ENCODE results near the gene ORAI1.
"Not testable (repeated sequence)": the region's sequence is repeated elsewhere in the genome, so short reads cannot be mapped to it uniquely, and the experiment has no call there.

Gene ORAI1

DNA sequence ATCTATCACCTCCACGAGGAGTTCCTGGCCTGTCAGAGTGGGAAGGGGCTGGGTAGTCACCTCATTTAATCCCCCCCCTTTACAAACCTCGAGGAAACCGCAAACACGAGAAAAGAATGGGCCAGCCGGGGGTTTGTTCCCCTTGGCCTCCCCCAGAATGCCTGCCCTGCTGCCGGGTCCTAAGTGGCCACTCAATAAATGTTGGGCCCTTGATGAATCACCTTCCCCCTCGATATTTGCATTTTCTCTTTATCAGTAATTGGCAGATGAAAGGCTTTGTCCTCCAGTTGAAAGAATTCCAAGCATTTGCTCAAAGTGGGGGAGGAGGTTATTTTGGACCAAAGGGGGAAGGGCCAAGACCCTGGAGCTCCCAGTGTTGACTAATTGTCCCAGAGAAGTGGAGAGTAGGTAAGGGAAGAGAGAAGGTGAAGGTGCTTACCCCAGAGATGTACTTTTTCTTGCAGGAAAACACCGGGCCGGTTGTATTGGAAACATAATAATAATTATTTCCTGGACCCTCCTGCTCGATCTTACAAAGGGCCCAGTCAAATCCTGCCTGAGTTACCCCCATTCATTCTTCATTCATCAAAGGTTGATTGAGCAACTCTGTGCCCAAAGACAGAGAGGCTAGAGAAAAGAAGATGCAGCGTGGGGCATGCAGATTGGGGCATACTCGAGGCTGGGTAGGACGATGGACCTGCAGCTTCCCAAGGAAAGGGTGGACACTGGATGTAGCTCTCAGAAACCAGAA, 43.6 kb upstream of the ORAI1 start:
- DNase-seq (ENCODE audit: insufficient read length), result no peak
- no peak for FAIRE-seq
- TF ChIP-seq POLR2AphosphoS5 (IDR thresholded peaks at IDR 0.05; ENCODE audit: low read depth, low read length) (no peak), TAF1 (IDR thresholded peaks at IDR 0.05; ENCODE audit: borderline replicate concordance, low read depth, low read length) (no peak), POLR2A (IDR thresholded peaks at IDR 0.05; ENCODE audit: low read depth, low read length) (no peak)

DNA sequence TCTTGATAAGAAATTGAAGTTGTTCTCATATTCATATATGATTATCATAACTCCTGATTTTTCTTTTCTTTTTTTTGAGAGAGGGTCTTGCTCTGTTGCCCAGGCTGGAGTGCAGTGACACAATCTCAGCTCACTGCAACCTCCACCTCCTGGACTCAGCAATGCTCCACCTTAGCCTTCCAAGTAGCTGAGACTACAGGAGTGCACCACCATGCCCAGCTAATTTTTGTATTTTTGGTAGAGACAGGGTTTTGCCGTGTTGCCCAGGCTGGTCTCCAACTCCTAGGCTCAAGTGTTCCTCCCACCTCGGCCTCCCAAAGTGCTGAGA, 43.0 kb upstream of the ORAI1 start:
- FAIRE-seq; DNase-seq (ENCODE audit: insufficient read length): not testable (repeated sequence)

DNA sequence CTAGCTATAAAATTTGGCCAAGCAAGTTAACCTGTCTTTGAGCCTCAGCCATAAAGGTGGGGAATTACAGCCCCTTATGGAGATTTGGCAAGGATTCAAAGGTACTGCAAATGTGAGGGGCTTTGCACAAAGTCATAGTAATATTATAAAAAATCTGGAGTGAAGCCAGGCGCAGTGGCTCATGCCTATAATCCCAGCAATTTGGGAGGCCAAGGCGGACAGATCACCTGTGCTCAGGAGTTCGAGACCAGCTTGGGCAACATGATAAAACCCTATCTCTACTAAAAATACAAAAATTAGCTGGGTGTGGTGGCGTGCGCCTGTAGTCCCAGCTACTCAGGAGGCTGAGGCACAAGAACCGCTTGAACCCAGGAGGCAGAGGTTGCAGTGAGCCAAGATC, 41.4 kb upstream of the ORAI1 start:
- FAIRE-seq; DNase-seq (ENCODE audit: insufficient read length): not testable (repeated sequence)

DNA sequence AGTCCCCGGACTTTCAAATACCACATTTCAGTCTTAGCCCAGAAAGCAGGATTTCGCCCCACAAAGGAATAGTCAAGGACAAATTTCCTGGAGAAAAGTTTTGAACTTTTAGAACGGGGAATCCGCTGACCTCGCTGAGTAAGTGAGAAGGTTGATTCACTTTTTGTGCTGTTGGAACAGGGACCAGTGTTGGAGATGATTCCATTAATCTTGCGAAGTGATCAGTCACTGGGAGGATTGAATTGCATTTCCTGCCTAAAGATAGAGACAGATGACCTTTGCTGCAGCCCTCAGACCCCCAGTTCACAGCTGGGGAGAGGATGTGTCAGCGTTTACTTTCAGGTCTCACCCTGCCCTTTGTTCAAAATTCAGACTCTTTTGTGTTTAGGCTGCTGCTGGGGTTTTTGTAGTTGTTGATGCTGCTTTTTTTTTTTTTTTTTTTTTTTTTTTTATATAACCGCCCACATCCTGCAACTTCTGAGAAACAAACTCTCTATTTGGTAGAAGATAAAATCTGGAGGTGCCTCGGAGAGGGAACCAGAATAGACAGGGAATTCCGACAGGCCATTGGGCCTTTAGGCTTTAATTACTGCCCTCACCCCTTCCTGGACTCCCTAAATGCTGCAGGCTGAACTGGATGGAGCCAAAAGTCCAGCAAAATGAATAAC, 35.7 kb upstream of the ORAI1 start:
- peak; percentile 58 for DNase-seq (ENCODE audit: insufficient read length)
- FAIRE-seq, result peak; percentile 69
- TF ChIP-seq POLR2A (IDR thresholded peaks at IDR 0.05; ENCODE audit: low read depth, low read length) (peak; percentile 56; the same call in 1 of the 2 replicates), POLR2AphosphoS5 (IDR thresholded peaks at IDR 0.05; ENCODE audit: low read depth, low read length) (peak; percentile 70), TAF1 (IDR thresholded peaks at IDR 0.05; ENCODE audit: borderline replicate concordance, low read depth, low read length) (no peak)

DNA sequence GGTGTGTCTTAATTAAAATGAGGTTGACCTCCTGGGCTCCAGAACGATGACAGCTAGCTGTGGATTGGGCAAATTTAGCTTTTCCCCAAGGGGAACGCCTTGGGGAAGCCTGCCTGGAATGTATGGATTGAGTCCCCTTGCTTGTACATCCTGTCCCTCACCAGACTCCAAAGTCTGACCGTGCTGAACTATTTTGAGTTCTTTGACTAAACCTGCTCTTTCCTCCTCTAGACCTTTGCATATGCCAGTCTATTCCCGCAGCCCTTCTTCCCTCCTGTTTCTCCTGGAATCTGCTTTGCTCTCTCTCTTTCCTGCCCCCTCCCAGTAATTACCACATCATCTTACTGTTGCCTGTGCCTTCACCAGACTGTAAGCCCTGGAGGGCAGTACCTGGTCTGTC, 34.0 kb upstream of the ORAI1 start:
- TF ChIP-seq POLR2A (IDR thresholded peaks at IDR 0.05; ENCODE audit: low read depth, low read length) (no peak), TAF1 (IDR thresholded peaks at IDR 0.05; ENCODE audit: borderline replicate concordance, low read depth, low read length) (no peak), POLR2AphosphoS5 (IDR thresholded peaks at IDR 0.05; ENCODE audit: low read depth, low read length) (no peak)
- FAIRE-seq (no peak), DNase-seq (ENCODE audit: insufficient read length) (no peak)

DNA sequence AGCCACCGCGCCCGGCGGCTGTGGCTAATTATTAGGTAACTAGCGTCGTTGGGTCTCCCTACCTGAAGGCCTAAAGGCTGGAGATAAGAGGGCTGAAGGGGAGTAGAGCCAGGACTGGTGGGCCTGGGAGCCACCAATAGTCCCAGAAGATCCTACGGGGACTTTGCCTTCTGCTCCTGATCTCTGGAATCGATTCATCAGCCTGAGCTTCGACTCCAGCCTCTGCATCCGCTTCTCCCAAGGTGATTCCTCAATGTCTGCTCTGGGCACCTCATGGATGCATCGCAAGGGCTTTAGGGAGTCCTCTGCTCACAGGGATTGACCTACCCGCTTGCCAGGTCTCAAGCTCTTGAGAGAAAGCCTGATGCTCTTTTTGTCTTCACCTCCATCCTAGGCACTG, 30.8 kb upstream of the ORAI1 start:
- TF ChIP-seq POLR2A (IDR thresholded peaks at IDR 0.05; ENCODE audit: low read depth, low read length) (no peak), POLR2AphosphoS5 (IDR thresholded peaks at IDR 0.05; ENCODE audit: low read depth, low read length) (no peak), TAF1 (IDR thresholded peaks at IDR 0.05; ENCODE audit: borderline replicate concordance, low read depth, low read length) (no peak)
- FAIRE-seq, result no peak
- no peak for DNase-seq (ENCODE audit: insufficient read length)

DNA sequence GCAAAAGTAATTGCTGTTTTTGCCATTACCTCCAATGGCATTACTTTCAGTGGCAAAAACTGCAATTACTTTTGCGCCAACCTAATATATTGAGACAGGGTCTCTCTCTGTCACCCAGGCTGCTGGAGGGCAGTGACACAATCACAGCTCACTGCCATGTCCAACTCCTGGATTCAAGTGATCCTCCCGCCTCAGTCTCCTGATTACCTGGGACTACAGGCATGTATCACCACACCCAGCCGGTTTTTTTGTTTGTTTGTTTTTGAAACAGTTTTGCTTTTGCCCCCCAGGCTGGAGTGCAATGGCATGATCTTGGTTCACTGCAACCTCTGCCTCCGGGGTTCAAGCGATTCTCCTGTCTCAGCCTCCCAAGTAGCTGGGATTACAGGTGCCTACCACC, 29.8 kb upstream of the ORAI1 start:
- TF ChIP-seq TAF1 (IDR thresholded peaks at IDR 0.05; ENCODE audit: borderline replicate concordance, low read depth, low read length) (no peak), POLR2AphosphoS5 (IDR thresholded peaks at IDR 0.05; ENCODE audit: low read depth, low read length) (no peak), POLR2A (IDR thresholded peaks at IDR 0.05; ENCODE audit: low read depth, low read length) (no peak)
- DNase-seq (ENCODE audit: insufficient read length) (no peak), FAIRE-seq (no peak)

DNA sequence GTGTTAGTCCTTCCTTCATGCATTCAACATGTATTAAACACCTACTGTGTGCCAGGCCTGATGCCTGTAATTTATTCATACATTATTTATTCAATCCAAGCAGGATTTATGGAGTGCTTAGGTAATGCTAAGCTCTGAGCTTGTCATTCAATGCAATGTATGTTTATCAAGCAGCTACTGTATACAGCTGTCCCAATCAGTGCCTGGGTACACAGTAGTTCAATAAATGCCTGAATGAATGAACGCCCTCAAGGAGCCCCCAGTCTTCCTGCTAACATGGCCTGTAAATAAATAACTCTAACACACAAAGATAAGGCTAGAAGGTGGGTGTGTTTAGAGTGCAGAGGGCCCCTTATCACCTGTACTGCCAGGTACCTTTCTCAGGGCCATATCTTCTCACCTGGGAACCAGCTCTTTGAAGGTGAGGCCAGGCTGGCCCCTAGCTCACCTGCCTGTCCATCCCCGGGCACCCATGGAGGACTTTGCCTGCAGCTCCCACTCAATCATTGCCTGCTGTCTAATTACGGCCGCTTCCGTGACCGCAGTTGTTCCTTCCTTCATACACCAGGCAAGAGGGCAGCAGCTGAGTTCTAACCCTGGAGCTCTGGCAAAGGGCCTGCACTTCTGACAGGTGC, 25.5 kb upstream of the ORAI1 start:
- DNase-seq (ENCODE audit: insufficient read length) (no peak), FAIRE-seq (no peak)
- TF ChIP-seq TAF1 (IDR thresholded peaks at IDR 0.05; ENCODE audit: borderline replicate concordance, low read depth, low read length), result no peak
- TF ChIP-seq POLR2AphosphoS5 (IDR thresholded peaks at IDR 0.05; ENCODE audit: low read depth, low read length), result no peak
- no peak for TF ChIP-seq POLR2A (IDR thresholded peaks at IDR 0.05; ENCODE audit: low read depth, low read length)

DNA sequence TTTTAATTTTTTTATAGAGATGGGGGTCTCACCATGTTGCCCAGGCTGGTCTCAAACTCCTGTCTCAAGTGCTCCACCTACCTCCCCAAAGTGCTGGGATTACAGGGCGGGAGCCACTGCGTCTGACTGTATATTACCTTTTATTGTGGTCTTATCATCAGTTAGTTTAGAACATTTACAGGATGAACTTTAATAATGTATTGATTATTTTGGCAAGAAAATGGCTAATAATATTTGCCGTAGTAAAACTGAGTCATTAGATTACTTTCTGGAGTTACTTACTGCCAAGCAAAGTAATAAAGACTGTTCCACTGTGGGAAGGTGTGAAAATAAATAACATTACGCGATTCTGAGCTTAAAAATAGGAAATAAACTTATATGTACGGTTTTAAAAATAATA, 23.6 kb upstream of the ORAI1 start:
- no peak for DNase-seq (ENCODE audit: insufficient read length)
- no peak for FAIRE-seq

DNA sequence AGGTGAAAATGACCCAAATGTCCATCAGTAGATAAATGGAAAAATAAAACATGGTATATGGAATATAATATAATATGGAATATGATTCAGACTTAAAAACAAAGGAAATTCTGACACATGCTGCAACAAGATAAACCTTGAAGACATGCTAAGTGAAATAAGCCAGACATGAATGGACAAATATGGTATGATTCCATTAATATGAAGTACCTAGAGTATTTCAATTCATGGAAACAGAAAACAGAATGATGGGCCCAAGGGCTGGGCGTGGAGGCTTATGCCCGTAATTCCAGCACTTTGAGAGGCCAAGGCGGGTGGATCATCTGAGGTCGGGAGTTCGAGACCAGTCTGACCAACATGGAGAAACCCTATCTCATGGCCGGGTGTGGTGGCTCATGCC, 22.7 kb upstream of the ORAI1 start:
- DNase-seq (ENCODE audit: insufficient read length) (no peak), FAIRE-seq (no peak)
- TF ChIP-seq TAF1 (IDR thresholded peaks at IDR 0.05; ENCODE audit: borderline replicate concordance, low read depth, low read length), result no peak
- TF ChIP-seq POLR2AphosphoS5 (IDR thresholded peaks at IDR 0.05; ENCODE audit: low read depth, low read length), result no peak
- no peak for TF ChIP-seq POLR2A (IDR thresholded peaks at IDR 0.05; ENCODE audit: low read depth, low read length)

More for the DNA sequence above, 23.6 kb upstream of the ORAI1 start:
- TF ChIP-seq POLR2AphosphoS5 (IDR thresholded peaks at IDR 0.05; ENCODE audit: low read depth, low read length), result no peak
- no peak for TF ChIP-seq TAF1 (IDR thresholded peaks at IDR 0.05; ENCODE audit: borderline replicate concordance, low read depth, low read length)
- TF ChIP-seq POLR2A (IDR thresholded peaks at IDR 0.05; ENCODE audit: low read depth, low read length), result no peak

DNA sequence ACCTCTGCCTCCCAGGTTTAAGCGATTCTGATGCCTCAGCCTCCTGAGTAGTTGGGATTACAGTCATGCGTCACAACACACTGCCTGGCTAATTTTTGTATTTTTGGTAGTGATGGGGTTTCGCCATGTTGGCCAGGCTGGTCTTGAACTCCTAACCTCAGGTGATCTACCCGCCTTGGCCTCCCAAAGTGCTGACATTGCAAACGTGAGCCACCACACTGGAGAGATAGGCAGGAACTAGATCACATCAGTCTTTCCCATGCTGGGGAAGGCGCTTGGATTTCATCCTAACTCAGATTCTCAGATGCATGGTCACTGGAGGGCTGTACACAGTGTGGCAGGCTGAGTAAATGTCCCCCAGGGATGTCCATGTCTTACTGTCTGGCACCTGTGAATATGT, 18.0 kb upstream of the ORAI1 start:
- no peak for FAIRE-seq
- TF ChIP-seq POLR2AphosphoS5 (IDR thresholded peaks at IDR 0.05; ENCODE audit: low read depth, low read length) (no peak), TAF1 (IDR thresholded peaks at IDR 0.05; ENCODE audit: borderline replicate concordance, low read depth, low read length) (no peak), POLR2A (IDR thresholded peaks at IDR 0.05; ENCODE audit: low read depth, low read length) (no peak)
- DNase-seq (ENCODE audit: insufficient read length), result no peak
